HG02943 (cell line): ENCODE measurements around the gene CCNB2.
"Not testable (repeated sequence)": the region's sequence is repeated elsewhere in the genome, so short reads cannot be mapped to it uniquely, and the experiment has no call there.

Source experiments
- ATAC-seq: cut with Tn5 transposase; IDR thresholded peaks from one replicate; pipeline ENCODE4 v1.9.1; 2021; ENCODE audit warnings: mild to moderate bottlenecking, low read depth, moderate library complexity; ENCODE audit not compliant: unreplicated experiment

Gene CCNB2

DNA sequence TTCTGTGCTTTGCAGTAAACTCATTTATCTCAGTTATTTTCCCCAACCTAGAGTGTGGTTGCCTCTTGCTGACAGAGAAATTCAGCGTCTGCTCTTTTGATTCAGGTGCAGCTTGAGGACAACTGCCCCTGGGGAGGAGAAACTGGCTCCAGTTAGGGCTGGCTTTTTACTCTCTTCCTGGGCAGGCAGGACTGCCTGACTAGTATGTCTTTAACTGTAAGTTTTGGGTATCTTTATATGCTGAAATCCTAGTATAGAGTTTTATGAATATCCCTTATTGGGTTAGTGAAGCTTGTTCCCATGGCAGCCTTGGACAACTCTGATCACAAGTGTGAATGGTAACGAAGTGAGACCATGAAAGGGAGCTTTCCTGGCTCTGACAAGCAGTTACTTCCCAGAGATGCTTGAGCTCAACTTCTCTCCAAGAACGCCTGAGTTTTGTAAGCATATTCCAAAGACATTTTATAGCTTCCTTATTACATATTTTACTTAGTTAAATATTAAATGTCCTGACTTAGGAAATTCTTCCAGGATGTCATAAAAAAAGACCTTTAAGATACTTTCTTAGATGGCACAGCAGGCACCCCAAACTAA is 27.1 kb downstream of the CCNB2 start:
- ATAC-seq, result no peak

DNA sequence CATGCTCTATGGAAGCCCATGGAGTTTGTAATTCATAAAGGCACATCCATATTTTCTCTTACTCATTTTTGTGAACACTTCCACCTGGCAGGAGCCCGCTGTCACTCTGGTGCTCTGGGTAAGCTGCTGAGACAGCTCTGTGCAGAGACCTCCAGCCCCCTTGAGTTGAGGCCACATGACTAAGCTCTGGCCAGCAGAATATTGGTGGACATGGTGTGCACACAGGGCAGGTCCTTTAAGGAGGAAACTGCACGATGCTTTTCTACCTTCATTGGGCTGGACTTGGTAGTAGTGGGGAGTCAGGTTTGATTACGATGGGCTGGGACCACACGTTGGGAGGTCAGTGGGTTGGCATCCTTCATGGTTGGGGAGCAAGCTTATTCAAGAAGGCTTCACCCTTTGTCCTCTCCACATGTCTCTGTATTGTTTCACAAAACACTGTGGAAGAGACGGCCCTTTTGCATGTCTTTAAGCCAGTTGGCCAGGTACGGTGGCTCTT is 29.0 kb downstream of the CCNB2 start:
- ATAC-seq, result no peak

DNA sequence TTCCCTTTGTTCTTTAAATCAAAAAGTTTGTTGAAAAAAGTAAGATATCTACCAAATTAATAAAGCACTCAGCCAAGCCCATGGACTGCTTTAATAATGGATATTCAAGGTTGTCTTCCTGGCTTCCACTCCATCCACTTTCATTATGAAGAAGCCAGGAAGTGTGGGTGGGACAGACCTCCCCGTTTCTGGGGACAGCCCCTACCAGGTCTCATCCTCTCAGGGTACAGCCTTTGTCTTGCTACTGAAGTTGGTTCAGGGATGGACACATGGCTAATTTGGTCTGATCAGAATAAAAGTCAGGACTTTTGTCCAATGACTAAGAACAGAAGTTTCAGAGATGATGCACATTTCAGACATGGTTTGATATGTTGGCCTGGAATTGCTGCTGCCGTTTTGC is 32.6 kb downstream of the CCNB2 start:
- no peak for ATAC-seq

DNA sequence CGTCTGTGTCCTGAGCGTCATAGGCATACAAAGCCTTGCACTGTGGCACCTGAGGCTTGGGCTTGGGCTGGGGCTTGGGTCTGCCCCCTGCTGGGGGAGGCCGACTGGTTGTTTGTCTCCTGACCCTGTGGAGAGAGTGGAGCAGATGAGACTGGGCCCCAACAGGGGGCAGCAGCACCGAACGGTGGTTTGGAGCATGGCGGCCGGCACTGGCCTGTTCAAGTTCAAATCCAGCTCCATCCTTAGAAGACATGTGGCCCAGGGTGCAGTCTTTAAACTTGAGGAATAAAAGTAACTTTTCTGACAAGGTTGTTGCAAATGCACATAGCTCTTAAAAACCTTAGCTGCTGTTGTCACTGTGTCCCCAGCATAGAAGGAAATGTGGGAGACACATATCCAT is 33.3 kb downstream of the CCNB2 start:
- ATAC-seq, result no peak

DNA sequence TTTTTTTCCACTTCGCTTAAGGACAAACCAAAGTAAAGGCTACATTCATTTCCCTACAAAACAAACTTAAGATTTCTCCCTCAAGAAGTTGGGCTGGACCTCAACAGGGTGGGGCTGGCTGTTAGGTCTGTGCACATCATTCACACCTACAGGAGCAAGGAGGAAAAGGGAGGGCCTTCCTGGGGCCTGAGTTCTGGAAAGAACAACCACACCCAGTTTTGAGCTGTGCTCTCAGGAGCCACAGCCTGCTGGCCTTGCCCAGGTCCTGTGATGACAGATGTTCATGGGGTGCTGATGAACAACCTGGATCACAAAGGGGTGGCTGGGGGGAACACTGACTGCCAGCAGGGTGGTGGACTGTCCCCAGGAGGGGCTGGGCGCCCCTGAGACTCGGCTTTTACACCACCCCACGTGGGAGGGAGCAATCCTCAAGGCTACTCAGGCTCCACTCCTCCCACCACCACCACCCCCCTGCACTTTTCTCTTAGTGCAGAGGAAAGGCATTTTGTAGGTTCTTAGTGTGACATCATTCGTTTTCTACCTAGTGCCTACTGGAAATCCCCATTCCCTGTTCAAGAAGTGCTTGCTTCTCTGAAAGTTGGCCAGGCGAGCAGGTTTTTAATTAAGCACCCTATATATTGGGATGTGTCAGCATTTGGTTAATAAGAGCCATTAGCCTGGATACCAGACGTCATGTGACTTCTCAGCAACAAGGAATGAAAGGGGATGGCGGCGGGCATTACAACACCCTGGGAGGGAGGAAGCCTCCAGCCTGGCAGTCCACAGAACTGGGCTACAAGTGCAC is 35.7 kb downstream of the CCNB2 start:
- no peak for ATAC-seq

DNA sequence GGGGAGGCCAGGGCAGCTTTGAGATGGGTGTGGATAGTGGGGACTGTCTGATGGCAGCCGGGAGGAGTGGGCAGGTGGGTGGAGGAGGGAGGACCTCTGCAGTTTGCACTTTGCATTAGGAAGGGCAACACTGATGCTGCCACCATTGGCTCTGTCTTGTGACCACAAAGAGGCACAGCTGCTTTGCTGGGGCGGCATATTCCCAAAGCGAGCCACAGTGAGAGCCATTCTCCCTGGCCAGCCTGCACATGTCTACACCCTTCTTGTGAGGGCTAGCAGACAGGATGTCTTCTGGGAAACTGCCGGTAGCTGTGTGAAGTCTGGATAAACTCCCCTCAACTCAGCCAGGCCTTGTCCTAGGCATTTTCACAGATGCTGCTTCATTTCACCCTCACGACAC is 38.3 kb downstream of the CCNB2 start:
- no peak for ATAC-seq

DNA sequence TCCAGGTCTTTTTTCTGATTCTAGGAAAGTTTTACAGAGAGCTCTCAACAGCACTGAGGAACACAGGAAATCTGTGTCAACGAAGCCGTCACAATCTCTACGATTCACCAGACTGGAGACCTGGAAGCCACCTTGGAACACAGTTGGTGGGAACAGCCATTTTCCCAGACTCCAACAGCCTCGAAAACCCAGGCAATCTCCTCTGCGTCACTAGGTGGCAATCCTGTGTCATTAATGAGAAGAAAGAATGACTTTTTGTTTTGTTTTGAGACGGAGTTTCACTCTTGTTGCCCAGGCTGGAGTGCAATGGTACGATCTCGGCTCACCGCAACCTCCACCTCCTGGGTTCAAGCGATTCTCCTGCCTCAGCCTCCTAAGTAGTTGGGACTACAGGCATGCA is 39.6 kb downstream of the CCNB2 start:
- not testable (repeated sequence) for ATAC-seq

DNA sequence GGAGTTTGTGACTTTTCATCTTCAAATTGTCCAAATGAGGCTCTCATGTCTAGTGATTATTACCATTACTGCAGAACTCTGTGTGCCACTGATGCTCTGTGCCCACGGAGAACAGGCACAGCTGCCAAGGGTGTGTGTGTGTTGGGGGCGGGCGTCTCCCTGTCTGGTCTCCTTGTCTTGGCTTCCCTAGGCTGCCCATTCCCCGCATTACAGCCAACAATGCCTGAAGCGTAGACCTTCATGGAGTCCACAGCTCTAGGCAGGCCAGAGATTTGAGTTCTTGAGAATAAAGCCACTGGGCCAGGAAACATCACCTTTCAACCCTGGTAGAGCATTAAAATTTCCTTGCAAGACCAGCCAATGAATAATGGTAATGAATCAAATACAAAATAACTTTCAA is 42.7 kb downstream of the CCNB2 start:
- no peak for ATAC-seq

DNA sequence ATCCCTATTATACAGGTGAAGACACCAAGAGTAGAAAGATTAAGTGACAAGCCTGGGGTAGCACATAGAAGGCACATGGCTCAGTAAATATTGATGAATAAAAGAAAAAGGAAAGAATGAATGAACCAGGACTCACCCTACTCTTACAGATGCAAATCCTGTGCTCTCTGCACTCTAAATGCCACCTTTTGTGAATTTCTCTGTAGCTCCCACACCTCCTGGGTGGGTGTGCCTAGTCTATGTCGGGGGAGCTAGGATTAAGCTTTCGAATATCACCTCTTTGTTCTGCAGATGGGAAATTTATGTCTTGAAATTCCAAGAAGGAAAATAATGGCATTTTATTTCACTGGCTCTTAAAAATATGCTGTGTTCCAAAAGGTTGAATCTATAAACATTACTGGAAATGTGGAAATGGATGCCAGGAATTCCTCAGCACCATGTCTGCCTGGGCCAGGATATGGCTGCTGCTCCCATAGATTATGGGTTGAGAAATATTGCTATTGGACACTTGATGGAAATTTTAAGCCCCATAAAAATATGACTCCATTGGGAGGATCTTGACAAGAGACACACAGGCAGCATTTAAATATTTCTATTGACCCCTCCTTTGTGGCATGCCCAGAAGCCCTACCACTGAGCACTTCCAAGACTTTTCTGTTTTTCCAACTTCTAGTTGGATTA is 43.3 kb downstream of the CCNB2 start:
- no peak for ATAC-seq

DNA sequence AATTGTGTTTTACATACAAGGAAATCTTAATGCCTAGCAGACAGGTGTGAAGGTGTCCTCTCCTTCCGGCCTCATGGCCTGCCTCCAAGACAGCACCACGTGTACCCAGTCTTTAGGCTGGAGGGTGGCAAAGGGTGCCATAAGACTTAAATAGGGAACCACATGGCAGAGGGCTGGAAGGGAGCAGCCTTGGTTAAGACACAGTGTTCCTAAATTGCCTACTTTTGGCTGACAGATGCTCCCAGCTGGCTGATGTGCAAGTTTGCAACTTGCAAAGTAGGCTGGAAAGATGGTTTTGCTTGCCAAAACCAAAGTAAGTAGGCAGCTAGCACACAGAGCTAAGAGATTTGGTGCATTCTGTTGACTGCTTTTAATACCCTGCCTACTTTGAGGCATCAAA is 45.2 kb downstream of the CCNB2 start:
- no peak for ATAC-seq

DNA sequence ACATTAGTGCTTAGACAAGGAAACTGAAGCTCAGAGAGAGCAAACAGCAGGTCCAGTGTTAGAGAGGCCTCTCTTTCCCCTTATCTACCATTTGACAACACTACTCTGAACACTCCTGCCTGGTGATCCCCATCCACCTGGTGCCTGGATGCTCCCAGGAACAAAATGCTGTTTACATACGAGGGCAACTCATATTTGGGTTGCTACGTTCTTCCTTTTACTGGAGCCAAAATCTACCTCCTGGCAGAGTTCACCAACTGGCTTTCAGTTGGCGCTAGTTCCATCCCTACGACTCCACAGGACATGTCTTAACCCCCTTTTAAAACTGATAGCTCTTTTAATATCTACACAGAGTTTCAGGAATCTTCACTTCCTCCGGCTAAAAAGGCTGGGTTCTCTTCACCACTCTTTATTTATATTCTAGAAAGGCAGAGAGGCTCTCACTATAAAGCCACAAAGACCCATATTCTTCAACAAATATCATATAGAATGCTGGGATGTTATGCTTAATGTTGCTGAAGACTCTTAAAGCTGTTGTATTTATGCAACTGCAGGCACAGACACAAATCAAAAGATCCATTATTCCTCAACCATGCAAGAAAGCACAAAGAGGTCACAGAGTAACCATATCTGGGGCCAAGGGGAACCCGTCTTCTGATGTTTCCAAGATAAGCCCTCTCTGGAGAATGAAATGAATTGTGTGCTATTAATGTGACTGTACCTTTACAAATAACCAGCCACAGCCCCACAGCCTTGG is 47.9 kb downstream of the CCNB2 start:
- no peak for ATAC-seq

DNA sequence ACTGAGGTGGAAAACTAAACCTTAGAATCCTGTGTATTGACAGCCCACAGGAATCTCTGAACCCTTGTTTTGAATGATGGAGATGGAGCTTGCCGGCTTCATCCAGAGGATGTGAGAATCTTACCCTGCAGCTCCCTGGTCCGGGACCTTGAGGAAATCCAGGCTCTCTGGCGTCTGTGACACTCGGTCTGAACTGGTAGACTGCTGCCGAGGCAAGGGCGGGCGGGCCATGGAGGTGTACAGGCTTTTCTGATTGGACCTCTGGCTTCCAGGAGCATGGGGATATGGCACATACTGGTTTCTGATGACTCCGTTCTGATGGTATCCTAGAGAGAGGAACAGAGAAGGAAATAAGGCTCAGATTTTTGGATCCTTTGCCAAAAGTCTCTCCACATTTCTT is 48.5 kb downstream of the CCNB2 start:
- ATAC-seq, result no peak

DNA sequence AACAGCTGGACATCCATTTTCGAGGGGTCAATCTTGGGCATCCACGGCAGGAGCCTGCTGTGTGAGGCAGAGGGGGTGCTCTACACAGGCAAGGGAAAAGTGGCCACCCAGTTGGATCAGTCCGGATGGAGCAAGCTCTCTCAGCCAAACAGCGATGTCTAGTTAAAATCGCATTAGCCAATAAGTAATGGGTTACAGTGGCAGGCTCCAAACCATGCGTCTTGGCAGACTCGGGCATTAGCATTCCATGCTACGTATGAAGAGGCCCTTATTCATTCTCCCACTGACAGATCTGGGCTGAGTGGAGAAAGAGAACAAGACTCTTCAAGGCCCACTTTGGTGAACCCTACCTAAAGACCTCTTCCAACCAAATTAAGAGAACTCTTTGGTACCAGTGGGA is 49.3 kb downstream of the CCNB2 start:
- no peak for ATAC-seq

DNA sequence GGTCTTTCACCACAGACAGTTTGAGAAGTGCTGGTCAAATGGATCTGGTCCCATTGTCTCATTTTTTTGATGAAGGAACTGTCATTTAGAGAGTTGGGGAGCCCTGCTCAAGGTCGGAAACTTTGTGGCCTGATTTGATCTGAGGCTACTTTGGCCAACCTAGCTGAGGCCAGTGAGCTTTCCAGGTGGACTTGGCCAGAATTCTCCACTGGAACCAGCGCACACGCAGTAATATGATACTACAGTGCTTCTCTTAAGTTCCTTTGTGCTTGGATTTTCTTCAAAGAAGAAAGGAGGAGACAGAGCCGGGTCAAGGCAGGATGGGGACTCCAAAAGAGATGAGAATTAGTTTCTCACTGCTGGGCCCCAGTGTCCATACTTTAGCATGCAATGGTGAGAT is 50.5 kb downstream of the CCNB2 start:
- no peak for ATAC-seq

DNA sequence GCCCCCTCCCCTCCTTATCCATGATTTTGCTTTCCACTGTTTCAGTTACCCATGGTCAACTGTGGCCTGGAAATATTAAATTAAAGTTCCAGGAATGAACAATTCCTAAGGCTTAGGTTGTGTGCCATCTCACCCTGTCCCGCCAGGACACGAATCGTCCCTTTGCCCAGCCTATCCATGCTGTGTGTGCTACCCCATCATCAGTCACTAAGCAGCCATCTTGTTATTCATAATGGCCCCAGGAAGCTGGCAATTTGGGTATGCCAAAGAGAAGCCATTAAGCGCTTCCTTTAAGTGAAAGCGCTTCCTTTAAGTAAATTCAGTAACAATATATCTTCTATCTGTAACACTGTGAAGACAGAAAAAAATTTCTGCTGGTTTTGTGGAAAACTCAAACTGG is 52.5 kb downstream of the CCNB2 start:
- ATAC-seq, result no peak

DNA sequence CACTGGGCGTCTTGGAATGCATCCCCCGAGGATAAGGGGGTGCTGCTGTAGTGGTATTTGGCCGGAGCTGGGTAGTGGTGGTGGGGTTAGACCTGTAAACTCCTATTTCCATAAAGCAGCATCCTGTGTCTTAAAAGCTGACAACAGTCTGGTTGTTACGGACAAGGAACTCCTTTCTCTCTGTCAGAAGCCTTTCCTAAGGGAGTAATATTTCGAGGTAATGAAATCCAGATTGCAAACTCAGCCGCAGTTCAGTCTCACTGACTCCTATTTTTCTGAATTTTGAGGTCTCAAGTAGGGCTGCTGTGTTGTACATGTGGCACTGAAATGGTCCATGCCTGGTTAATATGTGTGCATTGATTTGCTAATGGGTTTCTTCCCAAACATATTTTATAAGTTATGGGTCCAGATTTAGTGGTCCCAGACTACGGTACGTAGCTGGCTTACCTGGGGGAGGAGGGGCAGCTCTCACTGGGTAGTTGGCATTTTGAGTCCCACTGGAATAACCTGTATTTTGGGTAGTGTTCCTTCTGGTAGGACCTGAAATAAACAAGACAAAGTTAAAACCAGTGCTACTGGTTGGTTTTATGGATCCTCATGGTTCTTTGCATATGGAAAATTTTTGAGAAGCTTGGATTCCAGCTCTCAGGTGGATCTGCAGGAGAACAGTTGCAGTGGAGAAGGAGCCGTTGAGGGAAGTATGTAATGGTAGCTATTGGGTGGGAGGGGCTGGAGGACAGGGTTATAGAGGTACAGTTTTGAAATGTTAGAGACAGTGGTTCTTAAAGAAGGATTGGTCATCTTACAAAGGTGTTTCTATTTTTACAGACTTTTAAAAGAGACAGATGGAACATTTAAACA is 53.1 kb downstream of the CCNB2 start:
- no peak for ATAC-seq

DNA sequence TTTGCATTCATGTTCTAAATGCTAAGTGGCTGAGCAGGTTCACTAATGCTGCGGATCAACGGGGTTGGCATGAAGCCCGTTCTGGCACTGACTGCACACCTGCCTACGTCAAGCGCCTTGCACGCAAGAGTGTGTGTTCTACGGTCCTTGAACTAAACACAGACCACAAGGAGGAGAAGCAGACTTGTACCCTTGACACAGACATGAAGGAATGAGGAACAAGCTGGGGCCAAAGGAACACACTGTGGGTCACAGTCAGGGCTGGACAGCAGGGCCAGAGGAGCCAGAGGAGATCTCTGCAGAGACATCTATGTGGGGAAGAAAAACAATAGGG is 53.7 kb downstream of the CCNB2 start:
- ATAC-seq, result no peak

DNA sequence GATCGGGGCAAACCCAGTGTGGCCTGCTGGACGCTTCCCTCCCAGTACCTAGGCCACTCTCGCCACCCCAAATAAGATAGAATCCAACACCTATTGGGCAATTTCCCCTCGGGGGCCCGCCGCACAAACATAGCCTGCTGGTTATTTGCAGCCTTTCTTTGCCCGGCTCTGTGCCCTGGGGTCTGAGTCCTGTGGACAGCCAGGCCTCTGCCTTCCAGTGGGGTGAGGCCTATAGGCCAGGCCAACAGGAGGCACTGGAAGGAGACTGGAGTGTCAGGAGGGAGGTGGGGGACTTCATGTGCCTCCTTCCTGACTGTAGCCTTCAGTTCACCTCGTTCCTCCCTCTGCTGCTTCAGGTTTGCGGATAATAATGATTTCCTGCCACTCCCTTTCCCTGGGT is 54.3 kb downstream of the CCNB2 start:
- ATAC-seq, result no peak

DNA sequence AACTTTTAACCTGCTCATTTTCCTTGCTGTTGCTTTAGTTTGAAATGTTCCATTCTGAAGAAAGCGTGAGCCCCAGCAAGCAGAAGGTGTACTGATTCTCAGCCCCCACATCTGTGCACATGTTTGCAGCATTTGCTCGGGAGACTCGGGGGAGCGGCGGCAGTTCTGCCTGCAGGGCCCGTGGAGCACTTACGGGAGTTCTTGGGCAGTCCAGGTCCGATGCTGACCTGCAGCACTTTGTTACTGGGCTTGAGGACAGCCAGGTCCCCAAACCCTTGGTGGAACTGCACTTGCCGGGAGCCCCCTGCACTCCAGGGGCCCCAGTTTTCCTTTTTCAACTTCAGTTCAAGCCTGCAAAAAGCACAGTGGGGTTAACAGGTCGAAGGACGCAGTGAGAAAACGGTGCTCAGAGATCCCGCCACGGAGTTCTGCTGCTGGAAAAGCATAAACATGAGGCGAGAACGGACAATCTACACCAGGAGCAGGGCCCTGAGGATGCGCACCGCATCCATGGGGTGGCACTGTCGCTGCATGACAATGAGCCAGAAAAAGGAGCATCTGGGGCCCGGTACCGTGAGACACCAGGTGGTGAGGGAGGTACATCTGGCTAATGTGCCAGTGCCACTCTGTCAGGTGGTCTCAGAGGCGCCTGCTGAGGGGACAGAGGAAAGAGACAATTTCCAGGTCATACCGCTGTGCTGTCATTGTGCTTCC is 56.1 kb downstream of the CCNB2 start:
- no peak for ATAC-seq

DNA sequence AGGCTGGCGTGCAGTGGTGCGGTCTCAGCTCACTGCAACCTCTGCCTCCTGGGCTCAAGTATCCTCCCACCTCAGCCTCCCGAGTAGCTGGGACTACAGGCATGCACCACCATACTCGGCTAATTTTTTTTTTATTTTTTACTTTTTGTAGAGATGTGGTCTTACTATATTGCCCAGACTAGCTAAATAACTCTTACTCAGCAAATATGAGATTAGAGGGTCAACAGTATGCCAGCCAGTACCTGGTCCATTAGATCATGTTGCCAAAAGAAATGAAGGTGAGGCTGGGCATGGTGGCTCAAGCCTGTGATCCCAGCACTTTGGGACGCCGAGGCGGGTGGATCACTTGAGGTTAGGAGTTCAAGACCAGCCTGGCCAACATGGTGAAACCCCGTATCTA is 57.1 kb downstream of the CCNB2 start:
- ATAC-seq, result not testable (repeated sequence)
